B cell (primary cell): ENCODE measurements around the gene ELP1. TPM values are rescaled to one million over a fixed set of nuclear protein-coding genes. Genes with fewer than 3 reads are reported as not detected.

Source experiments
- ATAC-seq: fragments of 200-7000 bp; cut with Tn5 transposase; one replicate; pipeline ENCODE4 v1.10.0; 2021; ENCODE audit warnings: low read depth, mild to moderate bottlenecking, moderate number of reproducible peaks, moderate library complexity
- CTCF ChIA-PET: fragments of 350-600 bp; sonication (Branson Sonifier 250); formaldehyde crosslinking; loops from one replicate; lab custom pipeline; 2021; ENCODE audit warnings: antibody characterized with exemption, inconsistent platforms; lab: Charles Lee
- POLR2A ChIA-PET: fragments of 350-600 bp; sonication (Branson Sonifier 250); formaldehyde crosslinking; loops from one replicate; lab custom pipeline; 2021; ENCODE audit warnings: antibody characterized with exemption; lab: Charles Lee
- DNase-seq: peaks from one replicate; pipeline ENCODE4 v3.0.0; 2013
- H2AFZ ChIP-seq: 2 replicates; pipeline ENCODE4 v1.6.1; 2012; ENCODE audit warnings: mild to moderate bottlenecking, low read depth, low read length; ENCODE audit not compliant: insufficient read depth, poor library complexity, severe bottlenecking
- H3K27ac ChIP-seq, 2 donors: 1 replicate in 1 of 2; 2 replicates in 1 of 2; pipeline ENCODE4 v1.5.1; 2012 to 2013; ENCODE audit warnings: low read length in 2 of 2, mild to moderate bottlenecking in 2 of 2, moderate library complexity in 1 of 2
- H3K27me3 ChIP-seq, 4 experiments: fragments of 200-600 bp in 1 of 4; sonication (generic) in 1 of 4; replicated peaks in 1 of 4; 1 replicate in 2 of 4; 2 replicates in 2 of 4; pipeline versions ENCODE4 v1.6.1 to v1.7.0; 2013 to 2016; ENCODE audit warnings: low read length in 3 of 4, mild to moderate bottlenecking in 2 of 4, mixed read lengths in 1 of 4, moderate library complexity in 1 of 4; ENCODE audit not compliant: insufficient read depth in 4 of 4, control insufficient read depth in 3 of 4; ENCODE audit errors: control extremely low read depth in 1 of 4
- H3K36me3 ChIP-seq, 2 experiments: replicated peaks in 1 of 2; 1 replicate in 1 of 2; 2 replicates in 1 of 2; pipeline versions ENCODE4 v1.6.1 to v1.7.1; 2013; ENCODE audit warnings: low read length in 1 of 2; ENCODE audit not compliant: insufficient read depth in 2 of 2, control insufficient read depth in 1 of 2; ENCODE audit errors: control extremely low read depth in 1 of 2, extremely low read depth in 1 of 2
- H3K4me1 ChIP-seq, 2 donors: fragments of 200-600 bp in 1 of 2; sonication (generic) in 1 of 2; 1 replicate in 1 of 2; 2 replicates in 1 of 2; pipeline versions ENCODE4 v1.5.1 to v1.6.1; 2013 to 2017; ENCODE audit warnings: low read length in 2 of 2; ENCODE audit not compliant: control insufficient read depth in 2 of 2, insufficient read depth in 2 of 2
- H3K4me2 ChIP-seq: replicated peaks from 2 replicates; pipeline ENCODE3; 2012; ENCODE audit warnings: mild to moderate bottlenecking, low read depth, low read length; ENCODE audit not compliant: poor library complexity, severe bottlenecking
- H3K4me3 ChIP-seq, 5 experiments: fragments of 200-600 bp in 1 of 5; sonication (generic) in 1 of 5; 1 replicate in 3 of 5; 2 replicates in 2 of 5; pipeline versions ENCODE4 v1.5.1 to v1.7.0; 2011 to 2016; ENCODE audit warnings: low read length in 4 of 5, mild to moderate bottlenecking in 4 of 5, low read depth in 2 of 5, control low read depth in 1 of 5, moderate library complexity in 1 of 5; ENCODE audit not compliant: insufficient read depth in 1 of 5; ENCODE audit errors: control extremely low read depth in 1 of 5, extremely low read depth in 1 of 5
- H3K79me2 ChIP-seq: fragments of 200-600 bp; sonication (generic); one replicate; pipeline ENCODE4 v1.6.0; 2016; ENCODE audit warnings: low read length; ENCODE audit not compliant: control insufficient read depth, insufficient read depth
- H3K9ac ChIP-seq: fragments of 200-600 bp; sonication (generic); 2 replicates; pipeline ENCODE4 v1.6.1; 2017; ENCODE audit warnings: mild to moderate bottlenecking, low read length, moderate library complexity
- H3K9me3 ChIP-seq, 3 donors: one replicate each; pipeline versions ENCODE4 v1.6.1 to v1.7.1; 2013; ENCODE audit warnings: low read length in 2 of 3; ENCODE audit not compliant: control insufficient read depth in 2 of 3, insufficient read depth in 1 of 3; ENCODE audit errors: control extremely low read depth in 1 of 3
- H4K20me1 ChIP-seq: 2 replicates; pipeline ENCODE4 v1.6.0; 2012; ENCODE audit warnings: mild to moderate bottlenecking, low read length; ENCODE audit not compliant: insufficient read depth, control insufficient read depth, poor library complexity, severe bottlenecking
- H3K27ac Mint-ChIP-seq: one replicate; pipeline ENCODE4 v1.8.0; 2021; ENCODE audit warnings: mixed read lengths
- H3K27me3 Mint-ChIP-seq: one replicate; pipeline ENCODE4 v1.8.0; 2021; ENCODE audit warnings: mixed read lengths
- H3K4me1 Mint-ChIP-seq: one replicate; pipeline ENCODE4 v1.8.0; 2021; ENCODE audit warnings: mixed read lengths
- H3K4me3 Mint-ChIP-seq: one replicate; pipeline ENCODE4 v1.8.0; 2021; ENCODE audit warnings: mixed read lengths
- H3K9me3 Mint-ChIP-seq: one replicate; pipeline ENCODE4 v1.8.0; 2022; ENCODE audit warnings: mixed read lengths; ENCODE audit not compliant: insufficient read depth
- CTCF ChIP-seq: fragments of 200-600 bp; IDR thresholded peaks from one replicate; pipeline ENCODE4 v1.8.0; 2022; ENCODE audit warnings: antibody characterized with exemption, mild to moderate bottlenecking
- EZH2 ChIP-seq: IDR thresholded peaks from 2 replicates; pipeline ENCODE4 v1.6.1; 2012; ENCODE audit warnings: borderline replicate concordance, low read depth, mild to moderate bottlenecking, moderate library complexity, low read length; ENCODE audit not compliant: insufficient read depth, poor library complexity, severe bottlenecking
- WGBS: methylation state at CpG from one replicate; pipeline ENCODE4 v1.1.5; 2013; ENCODE audit warnings: missing lambda C conversion rate; ENCODE audit not compliant: insufficient coverage; 5-methylcytosine and 5-hydroxymethylcytosine counted together
- intact Hi-C: fragments of 100-400 bp; cut with micrococcal nuclease; formaldehyde crosslinking; loops from one replicate; pipeline ENCODE4 v1.10.0; 2022
- polyA plus RNA-seq: library from polyadenylated mRNA; depleted of rRNA; stranded (reverse); fragments of >200 nt; gene quantifications from 2 replicates; pipeline ENCODE4 v1.2.3, GENCODE V29; 2012
- total RNA-seq, 2 donors: library from RNA; stranded (reverse); fragments of 120-200 nt in 1 of 2; gene quantifications; 1 replicate in 1 of 2; 2 replicates in 1 of 2; pipeline versions ENCODE4 v1.2.3 to v1.2.4, GENCODE V29; 2013 to 2022

The ELP1 gene
- total and polyA plus RNA-seq, 2 donors (not counting 1 experiment from before 2014, with no cell fraction given), result 20.8 to 29.4 TPM

- no peaks in the 10 kb centered on the region for H3K9me3 Mint-ChIP-seq
- H3K4me2 ChIP-seq, result no peak overlapping the region
- H3K79me2 ChIP-seq, result no peaks in the 10 kb centered on the region
- no peak overlapping the region for H3K9ac ChIP-seq
- no peaks in the 10 kb centered on the region for H3K36me3 ChIP-seq
- no peak overlapping the region for H3K27ac ChIP-seq
- H3K4me1 ChIP-seq, result no peaks in the 10 kb centered on the region
- no peaks in the 10 kb centered on the region for H4K20me1 ChIP-seq
- H3K4me3 Mint-ChIP-seq, result no peak overlapping the region
- H3K27me3 ChIP-seq, result no peaks in the 10 kb centered on the region
- no peak overlapping the region for H3K27ac Mint-ChIP-seq
- CTCF ChIA-PET, result no interaction called here
- H3K4me3 ChIP-seq, result no peak overlapping the region
- POLR2A ChIA-PET, result no interaction called here
- H2AFZ ChIP-seq, result no peak overlapping the region
- H3K27me3 Mint-ChIP-seq, result no peaks in the 10 kb centered on the region
- DNase-seq, result no peak
- no peaks in the 10 kb centered on the region for H3K9me3 ChIP-seq
- intact Hi-C loops, result no loop called here
- no CpG with 5 or more reads among the region's 2 CpGs for WGBS
- no peak for ATAC-seq
- TF ChIP-seq CTCF, result no peak
- no peak for TF ChIP-seq EZH2
- H3K4me1 Mint-ChIP-seq, result no peaks in the 10 kb centered on the region
Measured at GRCh38 chr9:108961151-108961550, 27.2 kb upstream of the ELP1 start.

- no peaks in the 10 kb centered on the region for H3K4me1 ChIP-seq
- Mint-ChIP-seq H3K4me1 (no peaks in the 10 kb centered on the region), H3K9me3 (no peaks in the 10 kb centered on the region), H3K27me3 (no peaks in the 10 kb centered on the region), H3K27ac (no peak overlapping the region), H3K4me3 (no peak overlapping the region)
- 38% methylated on average over 1 of the region's 6 CpGs for WGBS
- H3K27ac ChIP-seq, result no peak overlapping the region
- TF ChIP-seq CTCF, result no peak
- TF ChIP-seq EZH2, result no peak
- H4K20me1 ChIP-seq, result no peaks in the 10 kb centered on the region
- no peak overlapping the region for H3K4me3 ChIP-seq
- ATAC-seq, result no peak
- no peaks in the 10 kb centered on the region for H3K27me3 ChIP-seq
- intact Hi-C loops, result no loop called here
- H3K9ac ChIP-seq, result no peak overlapping the region
- POLR2A ChIA-PET, result no interaction called here
- H3K79me2 ChIP-seq, result no peaks in the 10 kb centered on the region
- DNase-seq, result no peak
- H3K36me3 ChIP-seq, result no peaks in the 10 kb centered on the region
- H3K4me2 ChIP-seq, result no peak overlapping the region
- no peaks in the 10 kb centered on the region for H3K9me3 ChIP-seq
- H2AFZ ChIP-seq, result no peak overlapping the region
- CTCF ChIA-PET, result interaction anchor here (0.6 kb wide), 1 partner anchor 943 kb away, joined by 6 read pairs; no protein-coding TSS in a partner anchor
Measured at GRCh38 chr9:108960331-108960730, 26.4 kb upstream of the ELP1 start.
